GM08714 (cell line): ENCODE measurements around the gene LRRC23.

Experiments
- H3K4me3 ChIP-seq: fragments of 200-500 bp; sonication (Bioruptor generic); 2 replicates; pipeline ENCODE4 v1.5.1; 2014; ENCODE audit warnings: mild to moderate bottlenecking, low read length, inconsistent platforms
- ZNF274 ChIP-seq: IDR thresholded peaks from 2 replicates; pipeline ENCODE4 v1.6.1; 2012; ENCODE audit warnings: mild to moderate bottlenecking, low read depth, low read length

The LRRC23 gene

GRCh38 chr12:6914246-6914946 lies 9.8 kb downstream of the LRRC23 start, which contains the start of gene ENO2:
ENO2 (plus strand) TSS chr12:6914580; CDS start chr12:6915833, 1,253 bp downstream.
- H3K4me3 ChIP-seq = peak within 1 kb of the TSS; percentile 69
- no peak for TF ChIP-seq ZNF274

DNA sequence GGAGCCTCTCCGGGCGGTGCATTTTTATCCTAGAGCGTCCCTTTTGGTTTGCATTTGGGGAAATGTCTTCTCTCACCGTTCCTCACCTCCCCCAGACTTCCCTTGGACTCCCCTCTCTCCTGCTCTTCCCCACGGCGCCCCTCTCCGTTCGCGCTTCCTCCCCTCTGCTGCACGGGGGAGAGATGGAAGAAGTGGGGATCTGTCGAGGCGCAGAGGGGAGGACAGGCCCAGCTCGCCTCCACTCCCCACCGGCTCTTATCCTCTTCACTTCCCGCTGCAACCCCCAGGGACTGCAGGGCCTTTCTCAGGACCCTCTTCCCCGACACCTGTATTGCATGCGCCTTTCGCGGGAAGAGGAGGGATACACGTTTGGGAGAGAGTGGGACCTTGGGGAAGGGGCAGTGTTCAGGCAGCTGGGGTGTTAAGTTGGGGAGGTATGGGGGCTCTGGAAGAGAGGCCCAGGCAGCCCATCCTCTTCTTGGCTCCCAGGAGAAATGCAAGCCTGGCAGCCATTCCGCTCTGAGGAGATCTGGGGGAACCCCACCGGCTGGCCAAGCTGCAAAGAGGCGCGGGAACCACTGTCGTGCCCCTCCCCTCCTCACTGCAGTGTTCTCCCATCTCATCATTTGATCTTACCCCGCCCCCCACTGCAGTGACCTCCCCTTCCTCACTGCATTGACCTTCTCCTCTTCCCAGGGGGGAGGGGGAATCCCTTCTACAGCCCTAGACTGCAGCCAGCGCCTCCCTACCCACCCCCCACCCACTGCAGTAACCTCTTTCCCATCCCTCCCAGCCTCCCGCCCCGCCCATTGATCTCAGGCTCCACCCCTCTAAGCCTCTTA lies 10.5 kb downstream of the LRRC23 start:
- TF ChIP-seq ZNF274 = no peak

DNA sequence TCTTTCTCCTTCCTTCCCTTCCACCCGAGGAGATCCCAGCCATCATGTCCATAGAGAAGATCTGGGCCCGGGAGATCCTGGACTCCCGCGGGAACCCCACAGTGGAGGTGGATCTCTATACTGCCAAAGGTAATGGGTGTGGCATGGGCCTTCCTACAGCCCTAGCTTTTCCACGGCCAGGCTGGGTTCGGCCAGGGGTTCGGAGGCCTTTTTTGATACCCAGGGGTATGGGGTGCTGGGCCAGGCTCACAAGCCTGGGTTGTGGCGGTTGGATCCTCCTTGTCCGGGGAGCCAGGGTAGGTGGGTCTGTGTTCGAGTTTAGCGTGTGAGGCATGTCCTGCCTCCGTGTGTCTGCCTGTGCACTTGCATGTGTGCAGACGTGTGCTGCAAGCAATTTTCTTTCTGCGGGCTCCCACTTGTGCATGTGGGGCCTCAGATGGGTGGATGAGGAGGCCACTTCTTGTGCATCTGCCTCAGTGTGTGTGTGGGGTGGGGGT lies 11.2 kb downstream of the LRRC23 start:
- no peak overlapping the region for H3K4me3 ChIP-seq
- TF ChIP-seq ZNF274 = no peak

More for the DNA sequence above, 10.5 kb downstream of the LRRC23 start:
- H3K4me3 ChIP-seq = peak overlapping the region; percentile 69

GRCh38 chr12:6916426-6917200 lies 12.0 kb downstream of the LRRC23 start:
- TF ChIP-seq ZNF274 = no peak
- H3K4me3 ChIP-seq = no peak overlapping the region

- H3K4me3 ChIP-seq = no peak overlapping the region
- TF ChIP-seq ZNF274 = no peak
These were observed 13.0 kb downstream of the LRRC23 start for GRCh38 chr12:6917491-6918231.

GRCh38 chr12:6919588-6919987 lies 15.0 kb downstream of the LRRC23 start:
- no peak for TF ChIP-seq ZNF274

DNA sequence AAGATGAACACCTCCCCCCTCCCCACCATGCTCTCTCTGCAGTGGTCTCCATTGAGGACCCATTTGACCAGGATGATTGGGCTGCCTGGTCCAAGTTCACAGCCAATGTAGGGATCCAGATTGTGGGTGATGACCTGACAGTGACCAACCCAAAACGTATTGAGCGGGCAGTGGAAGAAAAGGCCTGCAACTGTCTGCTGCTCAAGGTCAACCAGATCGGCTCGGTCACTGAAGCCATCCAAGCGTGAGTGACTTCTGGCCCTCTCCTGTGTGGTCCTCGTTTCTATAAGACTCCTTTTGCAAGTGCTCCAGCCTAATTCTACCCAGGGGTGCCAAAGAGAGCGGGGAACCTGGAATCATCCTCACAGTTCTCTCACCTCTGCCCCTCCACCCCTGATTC lies 16.9 kb downstream of the LRRC23 start:
- no peak for TF ChIP-seq ZNF274
- H3K4me3 ChIP-seq = no peak overlapping the region

More at GRCh38 chr12:6919588-6919987, 15.0 kb downstream of the LRRC23 start:
- H3K4me3 ChIP-seq = no peak overlapping the region

GRCh38 chr12:6921996-6922946 lies 17.6 kb downstream of the LRRC23 start:
- TF ChIP-seq ZNF274 = no peak
- H3K4me3 ChIP-seq = no peak overlapping the region; the same call in 1 of the 2 replicates

GRCh38 chr12:6923003-6923732 lies 18.5 kb downstream of the LRRC23 start:
- TF ChIP-seq ZNF274 = no peak
- H3K4me3 ChIP-seq = no peak overlapping the region

DNA sequence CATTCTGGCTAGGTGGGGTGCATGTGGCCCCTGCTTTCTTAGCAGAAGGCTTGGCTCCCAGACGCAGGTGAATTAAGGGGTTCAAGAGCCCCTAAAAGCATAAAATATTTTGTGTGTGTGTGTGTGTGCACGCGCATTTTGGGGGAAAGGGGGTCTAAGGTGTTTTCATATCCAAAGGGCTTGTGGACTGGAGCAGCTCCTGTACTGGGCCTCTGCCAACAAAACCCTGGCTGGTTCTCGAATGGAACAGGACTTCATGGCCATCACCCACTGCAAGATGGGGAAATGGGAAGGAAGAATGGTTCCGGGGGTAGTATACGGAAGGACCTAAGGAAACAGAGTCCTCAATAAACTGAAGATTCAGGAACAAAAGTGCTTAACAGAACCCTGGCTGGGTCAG lies 19.2 kb downstream of the LRRC23 start:
- no peak overlapping the region for H3K4me3 ChIP-seq
- TF ChIP-seq ZNF274 = no peak

GRCh38 chr12:6925239-6925539 lies 20.6 kb downstream of the LRRC23 start:
- TF ChIP-seq ZNF274 = no peak

GRCh38 chr12:6925540-6926279 lies 21.1 kb downstream of the LRRC23 start:
- no peak overlapping the region for H3K4me3 ChIP-seq
- TF ChIP-seq ZNF274 = no peak

More at GRCh38 chr12:6925239-6925539, 20.6 kb downstream of the LRRC23 start:
- H3K4me3 ChIP-seq = no peak overlapping the region
